K562 (cell line): Measurements from ENCODE around the gene DNASE1L2.
"Not testable (repeated sequence)": the region's sequence is repeated elsewhere in the genome, so short reads cannot be mapped to it uniquely, and the experiment has no call there.

Experiments used
- KHSRP ChIP-seq: fragments of 450-650 bp; IDR thresholded peaks from 2 replicates; pipeline ENCODE4 v1.6.1; 2017
- PCBP2 ChIP-seq: fragments of 200-400 bp; formaldehyde crosslinking; IDR thresholded peaks from 2 replicates; pipeline ENCODE4 v1.6.1; 2018; ENCODE audit warnings: low read length, low read depth, mild to moderate bottlenecking, moderate library complexity; ENCODE audit not compliant: poor library complexity, severe bottlenecking
- POLR2A ChIP-seq: fragments of 450-650 bp; conservative IDR thresholded peaks from 2 replicates; pipeline ENCODE4 v1.6.1; 2016
- RB1 ChIP-seq: fragments of 450-650 bp; IDR thresholded peaks from 2 replicates; pipeline ENCODE4 v1.6.1; 2017; ENCODE audit warnings: low read depth, mild to moderate bottlenecking
- ZNF174 ChIP-seq: fragments of 250-450 bp; sonication (Bioruptor Pico); IDR thresholded peaks from 2 replicates; pipeline ENCODE4 v1.4.0; 2020; ENCODE audit warnings: mild to moderate bottlenecking
- ZNF696 ChIP-seq: fragments of 250-450 bp; sonication (Bioruptor Pico); conservative IDR thresholded peaks from 2 replicates; pipeline ENCODE4 v1.4.0; 2020; ENCODE audit warnings: mild to moderate bottlenecking, moderate library complexity
- TF ChIP-seq, protein P1 (sequence below), 3 experiments: IDR thresholded peaks in 2 of 3; conservative IDR thresholded peaks in 1 of 3; 2 replicates each; pipeline ENCODE4 v1.5.1; 2011 to 2012; ENCODE audit warnings: low read length in 3 of 3, mild to moderate bottlenecking in 3 of 3, control low read depth in 2 of 3, improper control_type of control experiment in 1 of 3, inconsistent platforms in 1 of 3, low read depth in 1 of 3, mixed read lengths in 1 of 3, moderate library complexity in 1 of 3; ENCODE audit not compliant: insufficient read depth in 2 of 3
- TF ChIP-seq, protein P2 (sequence below): fragments of 150-350 bp; IDR thresholded peaks from 2 replicates; pipeline ENCODE4 v1.6.1; 2014; ENCODE audit warnings: low read depth, mild to moderate bottlenecking, low read length, borderline replicate concordance

DNA sequence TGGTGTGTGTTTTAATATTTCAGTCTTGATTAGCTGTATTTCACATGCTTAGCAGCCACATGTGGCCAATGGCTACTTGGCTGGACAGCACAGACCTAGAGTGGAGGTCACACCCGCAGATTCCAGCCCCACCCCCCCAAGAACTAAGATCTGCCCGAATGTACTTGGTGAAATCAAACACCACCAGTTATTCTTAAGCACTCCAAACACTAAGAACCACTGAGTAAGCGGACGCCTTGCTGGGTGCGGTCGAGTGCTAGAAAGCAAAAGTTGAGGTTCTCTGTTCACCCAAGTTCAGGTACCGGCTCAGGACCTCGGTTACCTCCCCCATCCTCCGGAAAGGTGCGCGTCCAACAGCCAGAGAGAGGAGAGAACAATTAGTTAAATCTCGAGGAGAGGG lies 30.6 kb downstream of the DNASE1L2 start:
- TF ChIP-seq KHSRP; ZNF696 (CRISPR knock-in tag); POLR2A; ZNF174 (CRISPR knock-in tag); RB1; PCBP2: not testable (repeated sequence)
- TF ChIP-seq, protein P1, sequence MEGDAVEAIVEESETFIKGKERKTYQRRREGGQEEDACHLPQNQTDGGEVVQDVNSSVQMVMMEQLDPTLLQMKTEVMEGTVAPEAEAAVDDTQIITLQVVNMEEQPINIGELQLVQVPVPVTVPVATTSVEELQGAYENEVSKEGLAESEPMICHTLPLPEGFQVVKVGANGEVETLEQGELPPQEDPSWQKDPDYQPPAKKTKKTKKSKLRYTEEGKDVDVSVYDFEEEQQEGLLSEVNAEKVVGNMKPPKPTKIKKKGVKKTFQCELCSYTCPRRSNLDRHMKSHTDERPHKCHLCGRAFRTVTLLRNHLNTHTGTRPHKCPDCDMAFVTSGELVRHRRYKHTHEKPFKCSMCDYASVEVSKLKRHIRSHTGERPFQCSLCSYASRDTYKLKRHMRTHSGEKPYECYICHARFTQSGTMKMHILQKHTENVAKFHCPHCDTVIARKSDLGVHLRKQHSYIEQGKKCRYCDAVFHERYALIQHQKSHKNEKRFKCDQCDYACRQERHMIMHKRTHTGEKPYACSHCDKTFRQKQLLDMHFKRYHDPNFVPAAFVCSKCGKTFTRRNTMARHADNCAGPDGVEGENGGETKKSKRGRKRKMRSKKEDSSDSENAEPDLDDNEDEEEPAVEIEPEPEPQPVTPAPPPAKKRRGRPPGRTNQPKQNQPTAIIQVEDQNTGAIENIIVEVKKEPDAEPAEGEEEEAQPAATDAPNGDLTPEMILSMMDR (IDR thresholded peaks at IDR 0.05 in 2 of 3, conservative IDR thresholded peaks at IDR 0.05 in 1 of 3; ENCODE audit: insufficient read depth in 2 of 3, low read depth in 1 of 3, low read length in 3 of 3), result not testable (repeated sequence)
- TF ChIP-seq, protein P2, sequence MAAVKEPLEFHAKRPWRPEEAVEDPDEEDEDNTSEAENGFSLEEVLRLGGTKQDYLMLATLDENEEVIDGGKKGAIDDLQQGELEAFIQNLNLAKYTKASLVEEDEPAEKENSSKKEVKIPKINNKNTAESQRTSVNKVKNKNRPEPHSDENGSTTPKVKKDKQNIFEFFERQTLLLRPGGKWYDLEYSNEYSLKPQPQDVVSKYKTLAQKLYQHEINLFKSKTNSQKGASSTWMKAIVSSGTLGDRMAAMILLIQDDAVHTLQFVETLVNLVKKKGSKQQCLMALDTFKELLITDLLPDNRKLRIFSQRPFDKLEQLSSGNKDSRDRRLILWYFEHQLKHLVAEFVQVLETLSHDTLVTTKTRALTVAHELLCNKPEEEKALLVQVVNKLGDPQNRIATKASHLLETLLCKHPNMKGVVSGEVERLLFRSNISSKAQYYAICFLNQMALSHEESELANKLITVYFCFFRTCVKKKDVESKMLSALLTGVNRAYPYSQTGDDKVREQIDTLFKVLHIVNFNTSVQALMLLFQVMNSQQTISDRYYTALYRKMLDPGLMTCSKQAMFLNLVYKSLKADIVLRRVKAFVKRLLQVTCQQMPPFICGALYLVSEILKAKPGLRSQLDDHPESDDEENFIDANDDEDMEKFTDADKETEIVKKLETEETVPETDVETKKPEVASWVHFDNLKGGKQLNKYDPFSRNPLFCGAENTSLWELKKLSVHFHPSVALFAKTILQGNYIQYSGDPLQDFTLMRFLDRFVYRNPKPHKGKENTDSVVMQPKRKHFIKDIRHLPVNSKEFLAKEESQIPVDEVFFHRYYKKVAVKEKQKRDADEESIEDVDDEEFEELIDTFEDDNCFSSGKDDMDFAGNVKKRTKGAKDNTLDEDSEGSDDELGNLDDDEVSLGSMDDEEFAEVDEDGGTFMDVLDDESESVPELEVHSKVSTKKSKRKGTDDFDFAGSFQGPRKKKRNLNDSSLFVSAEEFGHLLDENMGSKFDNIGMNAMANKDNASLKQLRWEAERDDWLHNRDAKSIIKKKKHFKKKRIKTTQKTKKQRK, result not testable (repeated sequence)
